Measurements from ENCODE around the gene RAB28.
A peak's percentile ranks its signal among the peaks of the same experiment; 100 is the strongest.

The RAB28 gene

DNA sequence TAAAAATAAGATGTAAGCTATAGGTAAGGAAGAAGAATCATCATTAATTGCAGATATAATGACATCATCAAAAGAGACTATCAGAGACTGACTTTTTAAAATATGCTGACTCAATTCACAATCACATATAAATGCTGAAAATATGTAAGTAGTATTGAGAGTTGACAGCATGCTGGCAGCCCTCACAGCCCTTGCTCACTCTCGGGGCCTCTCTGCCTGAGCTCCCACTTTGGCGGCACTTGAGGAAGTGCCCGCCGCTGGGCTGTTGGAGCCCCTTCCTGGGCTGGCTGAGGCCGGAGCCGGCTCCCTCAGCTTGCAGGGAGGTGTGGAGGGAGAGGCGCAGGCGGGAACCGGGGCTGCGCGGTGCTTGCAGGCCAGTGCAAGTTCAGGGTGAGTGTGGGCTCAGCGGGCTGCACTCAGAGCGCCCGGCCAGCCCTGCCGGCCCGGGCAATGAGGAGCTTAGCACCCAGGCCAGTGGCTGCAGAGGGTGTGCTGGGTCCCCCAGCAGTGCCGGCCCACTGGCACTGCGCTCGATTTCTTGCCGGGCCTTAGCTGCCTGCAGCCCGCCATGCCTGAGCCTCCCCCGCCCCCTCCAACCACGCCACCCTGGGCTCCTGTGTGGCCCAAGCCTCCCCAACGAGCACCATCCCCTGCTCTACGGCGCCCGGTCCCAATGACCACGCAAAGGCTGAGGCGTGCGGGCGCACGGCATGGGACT is 68.9 kb downstream of the RAB28 start:
- no peak for TF ChIP-seq ZC3H10 (CRISPR knock-in tag; IDR thresholded peaks at IDR 0.05)
- no peak for TF ChIP-seq CSDC2 (CRISPR knock-in tag; IDR thresholded peaks at IDR 0.05)
- no peak for TF ChIP-seq ZFP30 (CRISPR knock-in tag; IDR thresholded peaks at IDR 0.05)
- TF ChIP-seq, protein P1, sequence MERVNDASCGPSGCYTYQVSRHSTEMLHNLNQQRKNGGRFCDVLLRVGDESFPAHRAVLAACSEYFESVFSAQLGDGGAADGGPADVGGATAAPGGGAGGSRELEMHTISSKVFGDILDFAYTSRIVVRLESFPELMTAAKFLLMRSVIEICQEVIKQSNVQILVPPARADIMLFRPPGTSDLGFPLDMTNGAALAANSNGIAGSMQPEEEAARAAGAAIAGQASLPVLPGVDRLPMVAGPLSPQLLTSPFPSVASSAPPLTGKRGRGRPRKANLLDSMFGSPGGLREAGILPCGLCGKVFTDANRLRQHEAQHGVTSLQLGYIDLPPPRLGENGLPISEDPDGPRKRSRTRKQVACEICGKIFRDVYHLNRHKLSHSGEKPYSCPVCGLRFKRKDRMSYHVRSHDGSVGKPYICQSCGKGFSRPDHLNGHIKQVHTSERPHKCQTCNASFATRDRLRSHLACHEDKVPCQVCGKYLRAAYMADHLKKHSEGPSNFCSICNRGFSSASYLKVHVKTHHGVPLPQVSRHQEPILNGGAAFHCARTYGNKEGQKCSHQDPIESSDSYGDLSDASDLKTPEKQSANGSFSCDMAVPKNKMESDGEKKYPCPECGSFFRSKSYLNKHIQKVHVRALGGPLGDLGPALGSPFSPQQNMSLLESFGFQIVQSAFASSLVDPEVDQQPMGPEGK (CRISPR knock-in tag; IDR thresholded peaks at IDR 0.05; ENCODE audit: borderline replicate concordance): no peak
- TF ChIP-seq, protein P2, sequence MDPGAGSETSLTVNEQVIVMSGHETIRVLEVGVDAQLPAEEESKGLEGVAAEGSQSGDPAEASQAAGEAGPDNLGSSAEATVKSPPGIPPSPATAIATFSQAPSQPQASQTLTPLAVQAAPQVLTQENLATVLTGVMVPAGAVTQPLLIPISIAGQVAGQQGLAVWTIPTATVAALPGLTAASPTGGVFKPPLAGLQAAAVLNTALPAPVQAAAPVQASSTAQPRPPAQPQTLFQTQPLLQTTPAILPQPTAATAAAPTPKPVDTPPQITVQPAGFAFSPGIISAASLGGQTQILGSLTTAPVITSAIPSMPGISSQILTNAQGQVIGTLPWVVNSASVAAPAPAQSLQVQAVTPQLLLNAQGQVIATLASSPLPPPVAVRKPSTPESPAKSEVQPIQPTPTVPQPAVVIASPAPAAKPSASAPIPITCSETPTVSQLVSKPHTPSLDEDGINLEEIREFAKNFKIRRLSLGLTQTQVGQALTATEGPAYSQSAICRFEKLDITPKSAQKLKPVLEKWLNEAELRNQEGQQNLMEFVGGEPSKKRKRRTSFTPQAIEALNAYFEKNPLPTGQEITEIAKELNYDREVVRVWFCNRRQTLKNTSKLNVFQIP (CRISPR knock-in tag; IDR thresholded peaks at IDR 0.05; ENCODE audit: borderline replicate concordance, low read depth): no peak
- no peak for TF ChIP-seq TOX (CRISPR knock-in tag; IDR thresholded peaks at IDR 0.05; ENCODE audit: borderline replicate concordance)
- TF ChIP-seq, protein P3, sequence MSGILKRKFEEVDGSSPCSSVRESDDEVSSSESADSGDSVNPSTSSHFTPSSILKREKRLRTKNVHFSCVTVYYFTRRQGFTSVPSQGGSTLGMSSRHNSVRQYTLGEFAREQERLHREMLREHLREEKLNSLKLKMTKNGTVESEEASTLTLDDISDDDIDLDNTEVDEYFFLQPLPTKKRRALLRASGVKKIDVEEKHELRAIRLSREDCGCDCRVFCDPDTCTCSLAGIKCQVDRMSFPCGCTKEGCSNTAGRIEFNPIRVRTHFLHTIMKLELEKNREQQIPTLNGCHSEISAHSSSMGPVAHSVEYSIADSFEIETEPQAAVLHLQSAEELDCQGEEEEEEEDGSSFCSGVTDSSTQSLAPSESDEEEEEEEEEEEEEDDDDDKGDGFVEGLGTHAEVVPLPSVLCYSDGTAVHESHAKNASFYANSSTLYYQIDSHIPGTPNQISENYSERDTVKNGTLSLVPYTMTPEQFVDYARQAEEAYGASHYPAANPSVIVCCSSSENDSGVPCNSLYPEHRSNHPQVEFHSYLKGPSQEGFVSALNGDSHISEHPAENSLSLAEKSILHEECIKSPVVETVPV (CRISPR knock-in tag; IDR thresholded peaks at IDR 0.05): no peak
- no peak for TF ChIP-seq ZNF565 (CRISPR knock-in tag; conservative IDR thresholded peaks at IDR 0.05; ENCODE audit: low read depth)
- peak; percentile 65 for ATAC-seq

DNA sequence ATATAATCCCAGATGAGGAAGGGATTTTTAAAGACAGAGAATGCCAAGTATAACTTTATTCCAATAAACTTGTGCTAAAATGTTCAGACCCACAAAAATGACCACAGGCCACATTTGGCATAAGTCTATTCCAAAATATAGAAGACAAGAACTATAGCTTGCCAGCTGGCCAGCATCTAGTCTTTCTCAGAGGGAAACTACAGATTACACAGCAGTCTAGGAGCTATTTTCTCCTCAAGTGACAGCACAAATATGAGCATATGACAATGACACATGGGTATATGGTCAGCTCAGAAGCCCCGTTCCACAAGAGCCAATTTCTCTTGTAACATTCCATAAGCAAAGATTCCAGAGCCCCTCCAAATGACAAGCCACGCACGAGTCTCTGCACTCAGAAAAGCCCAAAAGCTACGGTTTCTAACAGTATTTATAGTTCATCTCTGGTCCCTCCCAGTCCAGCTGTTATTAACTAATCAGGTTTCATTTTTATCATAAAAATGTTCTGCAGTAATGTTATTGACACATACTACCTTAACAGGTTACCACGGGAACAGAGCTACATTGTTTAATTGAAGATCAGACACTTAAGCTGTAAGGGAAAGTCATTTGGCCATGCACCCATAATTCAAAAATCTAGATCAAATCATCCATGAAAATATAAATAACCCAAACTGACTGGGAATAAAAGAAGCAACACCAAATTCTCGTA is 70.3 kb downstream of the RAB28 start:
- ATAC-seq: no peak

DNA sequence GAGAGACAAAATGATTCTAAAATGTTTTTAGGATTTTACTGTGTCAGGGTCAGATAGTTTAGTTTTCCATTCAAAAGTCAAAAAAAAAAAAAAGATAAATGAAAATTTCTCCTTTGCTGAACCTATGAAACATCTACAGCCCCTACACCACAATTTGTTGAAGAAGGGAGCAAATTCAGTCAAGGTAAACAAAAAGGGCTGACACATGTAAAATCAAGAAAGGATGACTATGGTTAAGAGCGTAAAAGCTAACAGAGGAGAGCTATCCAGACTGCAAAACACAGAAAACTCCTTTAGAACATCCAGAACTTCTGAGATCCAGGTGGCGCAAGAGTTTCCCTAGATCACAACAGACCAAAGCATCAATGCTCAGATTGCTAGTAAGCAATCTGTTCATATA is 72.2 kb downstream of the RAB28 start:
- ATAC-seq: no peak
- no peak for TF ChIP-seq SNAI2 (CRISPR knock-in tag; IDR thresholded peaks at IDR 0.05)
- TF ChIP-seq, protein P3 (CRISPR knock-in tag; IDR thresholded peaks at IDR 0.05): no peak
- TF ChIP-seq, protein P4, sequence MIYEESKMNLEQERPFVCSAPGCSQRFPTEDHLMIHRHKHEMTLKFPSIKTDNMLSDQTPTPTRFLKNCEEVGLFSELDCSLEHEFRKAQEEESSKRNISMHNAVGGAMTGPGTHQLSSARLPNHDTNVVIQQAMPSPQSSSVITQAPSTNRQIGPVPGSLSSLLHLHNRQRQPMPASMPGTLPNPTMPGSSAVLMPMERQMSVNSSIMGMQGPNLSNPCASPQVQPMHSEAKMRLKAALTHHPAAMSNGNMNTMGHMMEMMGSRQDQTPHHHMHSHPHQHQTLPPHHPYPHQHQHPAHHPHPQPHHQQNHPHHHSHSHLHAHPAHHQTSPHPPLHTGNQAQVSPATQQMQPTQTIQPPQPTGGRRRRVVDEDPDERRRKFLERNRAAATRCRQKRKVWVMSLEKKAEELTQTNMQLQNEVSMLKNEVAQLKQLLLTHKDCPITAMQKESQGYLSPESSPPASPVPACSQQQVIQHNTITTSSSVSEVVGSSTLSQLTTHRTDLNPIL (CRISPR knock-in tag; IDR thresholded peaks at IDR 0.05; ENCODE audit: low read depth): no peak
- TF ChIP-seq RARB (CRISPR knock-in tag; IDR thresholded peaks at IDR 0.05): no peak
- TF ChIP-seq ZNF70 (CRISPR knock-in tag; IDR thresholded peaks at IDR 0.05): no peak
- TF ChIP-seq BACH2 (CRISPR knock-in tag; IDR thresholded peaks at IDR 0.05; ENCODE audit: borderline replicate concordance): no peak
- TF ChIP-seq, protein P5, sequence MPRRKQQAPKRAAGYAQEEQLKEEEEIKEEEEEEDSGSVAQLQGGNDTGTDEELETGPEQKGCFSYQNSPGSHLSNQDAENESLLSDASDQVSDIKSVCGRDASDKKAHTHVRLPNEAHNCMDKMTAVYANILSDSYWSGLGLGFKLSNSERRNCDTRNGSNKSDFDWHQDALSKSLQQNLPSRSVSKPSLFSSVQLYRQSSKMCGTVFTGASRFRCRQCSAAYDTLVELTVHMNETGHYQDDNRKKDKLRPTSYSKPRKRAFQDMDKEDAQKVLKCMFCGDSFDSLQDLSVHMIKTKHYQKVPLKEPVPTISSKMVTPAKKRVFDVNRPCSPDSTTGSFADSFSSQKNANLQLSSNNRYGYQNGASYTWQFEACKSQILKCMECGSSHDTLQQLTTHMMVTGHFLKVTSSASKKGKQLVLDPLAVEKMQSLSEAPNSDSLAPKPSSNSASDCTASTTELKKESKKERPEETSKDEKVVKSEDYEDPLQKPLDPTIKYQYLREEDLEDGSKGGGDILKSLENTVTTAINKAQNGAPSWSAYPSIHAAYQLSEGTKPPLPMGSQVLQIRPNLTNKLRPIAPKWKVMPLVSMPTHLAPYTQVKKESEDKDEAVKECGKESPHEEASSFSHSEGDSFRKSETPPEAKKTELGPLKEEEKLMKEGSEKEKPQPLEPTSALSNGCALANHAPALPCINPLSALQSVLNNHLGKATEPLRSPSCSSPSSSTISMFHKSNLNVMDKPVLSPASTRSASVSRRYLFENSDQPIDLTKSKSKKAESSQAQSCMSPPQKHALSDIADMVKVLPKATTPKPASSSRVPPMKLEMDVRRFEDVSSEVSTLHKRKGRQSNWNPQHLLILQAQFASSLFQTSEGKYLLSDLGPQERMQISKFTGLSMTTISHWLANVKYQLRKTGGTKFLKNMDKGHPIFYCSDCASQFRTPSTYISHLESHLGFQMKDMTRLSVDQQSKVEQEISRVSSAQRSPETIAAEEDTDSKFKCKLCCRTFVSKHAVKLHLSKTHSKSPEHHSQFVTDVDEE (CRISPR knock-in tag; IDR thresholded peaks at IDR 0.05): no peak
- TF ChIP-seq ZFP3 (CRISPR knock-in tag; IDR thresholded peaks at IDR 0.05): no peak
- TF ChIP-seq, protein P1 (CRISPR knock-in tag; IDR thresholded peaks at IDR 0.05; ENCODE audit: borderline replicate concordance): no peak
- no peak for TF ChIP-seq PPARA (CRISPR knock-in tag; IDR thresholded peaks at IDR 0.05; ENCODE audit: borderline replicate concordance)
- TF ChIP-seq, protein P2 (CRISPR knock-in tag; IDR thresholded peaks at IDR 0.05; ENCODE audit: borderline replicate concordance, low read depth): no peak

More for the DNA sequence above, 70.3 kb downstream of the RAB28 start:
- TF ChIP-seq SNAI2 (CRISPR knock-in tag; IDR thresholded peaks at IDR 0.05): no peak
- no peak for TF ChIP-seq TOX (CRISPR knock-in tag; IDR thresholded peaks at IDR 0.05; ENCODE audit: borderline replicate concordance)
- no peak for TF ChIP-seq ZFP30 (CRISPR knock-in tag; IDR thresholded peaks at IDR 0.05)
- no peak for TF ChIP-seq TCF4 (CRISPR knock-in tag; IDR thresholded peaks at IDR 0.05; ENCODE audit: borderline replicate concordance)
- no peak for TF ChIP-seq OSR1 (CRISPR knock-in tag; IDR thresholded peaks at IDR 0.05)
- TF ChIP-seq, protein P4 (CRISPR knock-in tag; IDR thresholded peaks at IDR 0.05; ENCODE audit: low read depth): no peak
- no peak for TF ChIP-seq ZFP3 (CRISPR knock-in tag; IDR thresholded peaks at IDR 0.05)
- no peak for TF ChIP-seq ZC3H10 (CRISPR knock-in tag; IDR thresholded peaks at IDR 0.05)
- no peak for TF ChIP-seq CSDC2 (CRISPR knock-in tag; IDR thresholded peaks at IDR 0.05)
- TF ChIP-seq ZNF8 (CRISPR knock-in tag; IDR thresholded peaks at IDR 0.05): no peak
